GM19023 (cell line): ENCODE data around the gene CMPK2.

Experiments
- ATAC-seq: cut with Tn5 transposase; IDR thresholded peaks from one replicate; pipeline ENCODE4 v1.9.1; 2021; ENCODE audit warnings: mild to moderate bottlenecking, moderate library complexity; ENCODE audit not compliant: unreplicated experiment

Gene CMPK2

GRCh38 chr2:6813573-6813972 is 52.1 kb downstream of the CMPK2 start:
- ATAC-seq, result no peak

GRCh38 chr2:6812857-6813530 is 52.7 kb downstream of the CMPK2 start:
- no peak for ATAC-seq

- no peak for ATAC-seq
Measured at GRCh38 chr2:6810961-6811360, 54.7 kb downstream of the CMPK2 start.

GRCh38 chr2:6808426-6808825 is 57.3 kb downstream of the CMPK2 start:
- ATAC-seq, result no peak

- no peak for ATAC-seq
Measured at GRCh38 chr2:6806604-6807003, 59.1 kb downstream of the CMPK2 start.

GRCh38 chr2:6800553-6800952 is 65.2 kb downstream of the CMPK2 start:
- ATAC-seq, result no peak
